NCI-H526 treated with DMSO at 0.1 percent for 48 hours (cell line): ENCODE results near the gene PURA.
"Not testable (repeated sequence)": the region's sequence is repeated elsewhere in the genome, so short reads cannot be mapped to it uniquely, and the experiment has no call there.

Experiments used
- DNase-seq: peaks from one replicate; lab custom pipeline; 2025; lab: John Stamatoyannopoulos, UW

Gene PURA

GRCh38 chr5:140135127-140135526 lies 21.2 kb downstream of the PURA start:
- no peak for DNase-seq

- DNase-seq: no peak
These were observed 22.7 kb downstream of the PURA start for GRCh38 chr5:140136624-140137023.

- no peak for DNase-seq
These were observed 26.5 kb downstream of the PURA start for GRCh38 chr5:140140435-140140834.

GRCh38 chr5:140141241-140141640 lies 27.3 kb downstream of the PURA start:
- no peak for DNase-seq

- no peak for DNase-seq
These were observed 28.3 kb downstream of the PURA start for GRCh38 chr5:140142246-140142645.

- no peak for DNase-seq
These were observed 28.9 kb downstream of the PURA start for GRCh38 chr5:140142856-140143255.

- no peak for DNase-seq
These were observed 29.8 kb downstream of the PURA start for GRCh38 chr5:140143521-140144258.

- DNase-seq: no peak
These were observed 31.3 kb downstream of the PURA start for GRCh38 chr5:140145256-140145655.

- no peak for DNase-seq
These were observed 32.1 kb downstream of the PURA start for GRCh38 chr5:140145818-140146522.

- DNase-seq: no peak
These were observed 32.6 kb downstream of the PURA start for GRCh38 chr5:140146523-140146842.

GRCh38 chr5:140147460-140147859 lies 33.6 kb downstream of the PURA start:
- DNase-seq: no peak

- no peak for DNase-seq
These were observed 34.6 kb downstream of the PURA start for GRCh38 chr5:140148508-140148907.

- no peak for DNase-seq
These were observed 36.3 kb downstream of the PURA start for GRCh38 chr5:140150201-140150600.

GRCh38 chr5:140151144-140152021 lies 37.5 kb downstream of the PURA start:
- no peak for DNase-seq

GRCh38 chr5:140152022-140152999 lies 38.4 kb downstream of the PURA start:
- no peak for DNase-seq

- no peak for DNase-seq
These were observed 39.3 kb downstream of the PURA start for GRCh38 chr5:140153255-140153654.

- DNase-seq: no peak
These were observed 40.0 kb downstream of the PURA start for GRCh38 chr5:140153905-140154304.

- DNase-seq: not testable (repeated sequence)
These were observed 40.9 kb downstream of the PURA start for GRCh38 chr5:140154710-140155381.

- DNase-seq: peak; percentile 68
These were observed 43.3 kb downstream of the PURA start for GRCh38 chr5:140157032-140157781.
